Ovary (tissue), 9 donors: ENCODE data around the gene CKS2. TPM values are rescaled to one million over a fixed set of nuclear protein-coding genes. Genes with fewer than 3 reads are reported as not detected.

Experiments used
- DNase-seq, 5 donors: peaks; one replicate each; pipeline ENCODE4 v3.0.0-alpha.2; 2019 to 2020
- H3K27ac ChIP-seq, 2 donors: fragments of 200-600 bp; one replicate each; pipeline versions ENCODE4 v1.5.1 to v1.8.0; 2019 to 2022
- H3K27me3 ChIP-seq: fragments of 200-600 bp; one replicate; pipeline ENCODE4 v1.8.0; 2022
- H3K36me3 ChIP-seq: fragments of 200-600 bp; sonication (generic); one replicate; pipeline ENCODE4 v1.5.1; 2019
- H3K4me1 ChIP-seq: one replicate; pipeline ENCODE4 v1.8.1; 2013; ENCODE audit warnings: mild to moderate bottlenecking, moderate library complexity; ENCODE audit not compliant: insufficient read depth
- H3K4me3 ChIP-seq: fragments of 200-600 bp; sonication (generic); one replicate; pipeline ENCODE4 v1.5.1; 2017
- H3K9me3 ChIP-seq, 2 donors: fragments of 200-600 bp in 1 of 2; sonication (generic) in 1 of 2; one replicate each; pipeline versions ENCODE4 v1.5.1 to v1.8.1; 2013 to 2019; ENCODE audit warnings: mild to moderate bottlenecking in 1 of 2, moderate library complexity in 1 of 2
- EP300 ChIP-seq: sonication (generic); formaldehyde crosslinking; IDR thresholded peaks from one replicate; pipeline ENCODE4 v1.6.1; 2017; ENCODE audit warnings: antibody characterized with exemption
- POLR2A ChIP-seq: fragments of 450-650 bp; IDR thresholded peaks from one replicate; pipeline ENCODE4 v1.6.1; 2017; ENCODE audit warnings: antibody characterized with exemption, mild to moderate bottlenecking, moderate library complexity
- WGBS, 3 donors: extraction: QIAGEN DNeasy Blood & Tissue Kit in 1 of 3; methylation state at CpG; one replicate each; pipeline versions ENCODE4 v1.1.5 to v1.1.7; 2013 to 2017; 5-methylcytosine and 5-hydroxymethylcytosine counted together
- intact Hi-C, 4 donors: fragments of 100-400 bp; cut with DNase I; formaldehyde crosslinking; loops; one replicate each; pipeline versions ENCODE4 v1.11.0 to v1.15.1; 2022 to 2023
- polyA plus RNA-seq, 2 donors: library from polyadenylated mRNA; stranded (reverse); fragments of 200-250 nt in 1 of 2; fragments of 350-450 nt in 1 of 2; fragmentation: Illumina TruSeq in 1 of 2; extraction: RNeasy Lipid Tissue Mini Kit (QIAGEN cat#74804) in 1 of 2; gene quantifications; one replicate each; pipeline ENCODE4 v1.2.3, GENCODE V29; 2013 to 2014
- total RNA-seq, 7 donors: library from RNA; depleted of rRNA in 2 of 7; stranded (reverse); fragments of >200 nt in 2 of 7; fragmentation: NEBNext Ultra II Directional in 3 of 7; extraction: Animal tissue kit (Norgen Biotek cat#: 25700) in 3 of 7; gene quantifications; one replicate each; pipeline versions ENCODE4 v1.1.0 to v1.2.4, GENCODE V29; 2016 to 2023
- TF ChIP-seq, protein P1 (sequence below), 3 donors: fragments of 450-650 bp in 2 of 3; fragments of 200-600 bp in 1 of 3; IDR thresholded peaks; one replicate each; pipeline versions ENCODE4 v1.5.1 to v1.8.0; 2016 to 2022; ENCODE audit warnings: antibody characterized with exemption in 3 of 3, mild to moderate bottlenecking in 1 of 3
- donor health status: DM: no; HTN: no; CAD: no; lungs with moderate emphysema.
- donor health status: DM: no; HTN: no; CAD: no.
- donor health status: Bipolar disorder and iron deficiency.
- donor health status: DM: yes; HTN: yes; CAD: no.
- donor health status: DM: no; HTN: no; CAD: no.
- donor health status: DM: yes; HTN: yes; CAD: no.

The CKS2 gene
- total and polyA plus RNA-seq, 9 donors: 2.9 to 13.8 (median 7.6) TPM

DNA sequence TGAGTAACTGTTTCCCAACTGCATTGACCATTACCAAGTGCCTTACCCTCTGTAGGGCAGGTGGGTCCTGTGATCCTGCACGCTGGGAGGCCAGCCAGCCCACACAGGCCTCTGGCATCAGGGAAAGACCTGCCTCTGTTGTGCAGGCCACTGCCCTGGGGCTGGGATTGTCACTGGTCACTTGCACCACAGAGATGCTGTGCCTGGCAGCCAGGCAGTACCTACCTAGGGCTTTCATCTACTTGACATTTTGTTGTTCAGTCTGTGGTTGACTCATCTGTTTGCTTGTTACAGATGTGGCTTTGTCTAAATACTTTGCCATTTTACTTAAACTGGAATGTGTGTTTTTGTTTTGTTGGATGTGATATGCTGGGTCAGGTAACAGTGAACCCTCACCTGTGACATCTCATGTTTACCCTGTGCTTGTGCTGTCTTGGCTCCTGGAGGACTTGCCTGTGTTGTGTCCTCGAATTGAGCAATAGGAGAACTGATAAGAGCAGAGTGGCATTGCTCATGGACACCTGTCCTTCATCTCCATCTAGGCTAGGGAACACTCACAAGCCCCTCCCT, 40.1 kb downstream of the CKS2 start:
- intact Hi-C loops: no loop called here
- Histone ChIP-seq H3K4me1 (peaks cover 6% of the 10 kb centered on the region), H3K27ac (no peak overlapping the region), H3K27me3 (no peaks in the 10 kb centered on the region), H3K36me3 (no peaks in the 10 kb centered on the region), H3K4me3 (no peak overlapping the region), H3K9me3 (no peaks in the 10 kb centered on the region)
- TF ChIP-seq POLR2A: no peak
- TF ChIP-seq, protein P1, sequence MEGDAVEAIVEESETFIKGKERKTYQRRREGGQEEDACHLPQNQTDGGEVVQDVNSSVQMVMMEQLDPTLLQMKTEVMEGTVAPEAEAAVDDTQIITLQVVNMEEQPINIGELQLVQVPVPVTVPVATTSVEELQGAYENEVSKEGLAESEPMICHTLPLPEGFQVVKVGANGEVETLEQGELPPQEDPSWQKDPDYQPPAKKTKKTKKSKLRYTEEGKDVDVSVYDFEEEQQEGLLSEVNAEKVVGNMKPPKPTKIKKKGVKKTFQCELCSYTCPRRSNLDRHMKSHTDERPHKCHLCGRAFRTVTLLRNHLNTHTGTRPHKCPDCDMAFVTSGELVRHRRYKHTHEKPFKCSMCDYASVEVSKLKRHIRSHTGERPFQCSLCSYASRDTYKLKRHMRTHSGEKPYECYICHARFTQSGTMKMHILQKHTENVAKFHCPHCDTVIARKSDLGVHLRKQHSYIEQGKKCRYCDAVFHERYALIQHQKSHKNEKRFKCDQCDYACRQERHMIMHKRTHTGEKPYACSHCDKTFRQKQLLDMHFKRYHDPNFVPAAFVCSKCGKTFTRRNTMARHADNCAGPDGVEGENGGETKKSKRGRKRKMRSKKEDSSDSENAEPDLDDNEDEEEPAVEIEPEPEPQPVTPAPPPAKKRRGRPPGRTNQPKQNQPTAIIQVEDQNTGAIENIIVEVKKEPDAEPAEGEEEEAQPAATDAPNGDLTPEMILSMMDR (IDR thresholded peaks at IDR 0.05): no peak
- TF ChIP-seq EP300: no peak
- 86 to 89% (median 86%) methylated on average over 2 of the region's 2 CpGs for WGBS, 3 donors
- no peak for DNase-seq

DNA sequence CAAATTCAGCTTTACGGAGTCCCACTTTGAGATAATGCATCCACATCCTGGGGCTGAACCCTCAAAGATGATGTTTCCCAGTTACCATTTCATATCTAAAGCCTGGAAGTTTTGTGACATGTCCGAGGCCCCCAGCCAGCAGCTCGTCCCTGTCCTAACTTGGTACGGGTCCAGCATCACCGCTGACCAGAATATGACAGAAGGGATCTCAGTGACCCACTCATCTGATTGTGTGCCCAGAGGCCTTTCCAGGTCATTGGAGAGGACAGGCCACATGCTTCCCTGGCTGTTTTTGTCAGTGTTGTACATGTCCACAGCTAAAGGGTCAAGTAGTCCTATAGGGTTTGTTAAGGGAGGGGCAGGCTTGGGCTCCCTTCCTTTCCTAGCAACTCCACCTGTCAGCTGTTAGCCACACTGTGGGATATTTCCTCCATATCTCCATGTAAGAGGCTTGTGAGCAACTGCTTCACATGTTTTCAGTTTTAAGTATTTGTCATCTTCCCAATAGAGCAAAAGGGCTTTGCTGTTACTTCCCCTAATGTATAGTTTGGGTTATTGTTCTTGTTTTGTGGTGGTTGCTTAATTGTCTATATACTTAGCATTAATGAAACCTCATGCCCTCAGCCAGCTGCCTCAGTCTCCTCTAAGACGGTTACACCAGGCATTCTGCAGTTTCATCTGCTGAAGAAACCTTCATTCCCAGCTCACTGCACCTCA, 40.7 kb downstream of the CKS2 start:
- H3K27ac ChIP-seq: no peak overlapping the region
- intact Hi-C loops: no loop called here
- no peak overlapping the region for H3K4me3 ChIP-seq
- H3K9me3 ChIP-seq: no peaks in the 10 kb centered on the region
- no peaks in the 10 kb centered on the region for H3K36me3 ChIP-seq
- WGBS, 3 donors: 98 to 99% (median 98%) methylated on average over 6 of the region's 6 CpGs
- no peaks in the 10 kb centered on the region for H3K27me3 ChIP-seq
- no peak for TF ChIP-seq POLR2A
- TF ChIP-seq, protein P1 (IDR thresholded peaks at IDR 0.05): no peak
- TF ChIP-seq EP300: no peak
- H3K4me1 ChIP-seq: peaks cover 6% of the 10 kb centered on the region
- no peak for DNase-seq

DNA sequence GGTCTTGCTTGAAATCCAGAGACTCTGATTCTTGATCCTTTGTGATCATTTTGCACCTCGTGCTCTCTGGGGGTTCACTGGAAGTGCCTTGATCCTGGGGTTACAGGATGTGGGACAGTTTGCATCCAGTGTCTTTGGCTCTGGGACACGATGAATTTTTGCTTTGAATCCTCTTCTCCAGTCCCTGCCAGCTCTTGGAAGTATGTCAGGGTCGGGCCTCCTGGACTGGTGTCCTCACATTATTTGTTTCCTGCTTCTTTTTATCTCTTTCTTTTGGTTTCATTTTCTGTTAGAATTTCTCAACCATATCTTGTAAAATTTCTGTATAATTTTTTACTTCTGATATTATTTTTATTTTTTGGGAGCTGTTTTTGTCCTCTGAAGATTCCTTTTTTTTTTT, 41.5 kb downstream of the CKS2 start:
- Histone ChIP-seq H3K27me3 (no peaks in the 10 kb centered on the region), H3K4me1 (peaks cover 6% of the 10 kb centered on the region), H3K27ac (no peak overlapping the region), H3K9me3 (no peaks in the 10 kb centered on the region), H3K4me3 (no peak overlapping the region), H3K36me3 (no peaks in the 10 kb centered on the region)
- WGBS, 3 donors: 25 to 37% (median 30%) methylated on average over 3 of the region's 3 CpGs
- DNase-seq: no peak
- TF ChIP-seq, protein P1 (IDR thresholded peaks at IDR 0.05): no peak
- no peak for TF ChIP-seq EP300
- TF ChIP-seq POLR2A: no peak
- intact Hi-C loops: no loop called here

DNA sequence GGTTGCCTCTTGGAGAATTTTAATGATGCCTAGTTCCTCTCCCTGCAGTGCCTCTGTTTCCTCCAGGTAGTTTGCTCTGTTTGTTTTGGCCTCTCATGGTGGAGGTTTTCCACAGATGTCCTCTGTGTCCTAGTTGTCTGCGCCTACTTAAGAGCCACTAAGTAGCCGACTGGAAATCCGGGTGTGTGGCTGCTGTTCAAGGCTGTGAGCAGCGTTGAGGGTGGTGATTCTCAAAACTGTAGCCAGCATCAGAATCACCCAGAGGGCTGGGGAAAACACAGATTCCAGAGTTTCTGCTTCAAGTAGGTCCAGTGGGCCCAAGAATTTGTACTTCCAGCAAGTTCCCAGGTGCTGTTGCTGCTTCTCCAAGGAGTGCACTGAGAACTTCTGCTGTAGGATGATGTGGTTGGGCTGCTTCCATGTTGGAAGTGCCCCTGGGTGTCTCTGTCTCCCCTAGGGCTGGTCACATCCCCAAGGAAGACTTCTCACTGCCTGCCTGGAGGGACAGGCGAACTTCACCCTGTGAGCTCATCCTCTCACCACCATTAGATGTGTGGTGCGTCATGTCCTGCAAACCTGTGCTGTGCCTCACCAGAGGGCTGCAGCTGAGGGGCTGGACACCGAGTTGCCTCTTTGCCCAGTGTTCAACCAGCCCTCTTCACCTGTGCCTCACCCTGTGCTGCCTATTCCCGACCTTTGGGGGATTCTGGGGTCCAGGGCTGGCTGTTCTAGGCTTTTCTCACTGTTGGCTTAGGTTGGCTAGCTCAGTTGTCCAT, 42.1 kb downstream of the CKS2 start:
- Histone ChIP-seq H3K4me1 (peaks cover 6% of the 10 kb centered on the region), H3K4me3 (no peak overlapping the region), H3K9me3 (no peaks in the 10 kb centered on the region), H3K27me3 (no peaks in the 10 kb centered on the region), H3K36me3 (no peaks in the 10 kb centered on the region), H3K27ac (no peak overlapping the region)
- 72 to 84% (median 80%) methylated on average over 8 of the region's 8 CpGs for WGBS, 3 donors
- intact Hi-C loops: no loop called here
- TF ChIP-seq POLR2A (no peak), EP300 (no peak)
- TF ChIP-seq, protein P1 (IDR thresholded peaks at IDR 0.05): no peak
- DNase-seq: no peak
